NCI-H2029 (cell line): ENCODE results near the gene ZNF236.

Source experiments
- DNase-seq: peaks from one replicate; lab custom pipeline; 2025; lab: John Stamatoyannopoulos, UW

ZNF236 gene

GRCh38 chr18:76821356-76821874, 942 bp upstream of the ZNF236 start:
- no peak for DNase-seq

- DNase-seq: no peak
Observed at GRCh38 chr18:76821875-76822505, 367 bp upstream of the ZNF236 start.

- DNase-seq: no peak
Observed at GRCh38 chr18:76823161-76823538, 793 bp downstream of the ZNF236 start.

- no peak for DNase-seq
Observed at GRCh38 chr18:76823587-76824011, 1.2 kb downstream of the ZNF236 start.

GRCh38 chr18:76824145-76824676, 1.9 kb downstream of the ZNF236 start:
- no peak for DNase-seq

GRCh38 chr18:76824754-76825153, 2.4 kb downstream of the ZNF236 start:
- no peak for DNase-seq

GRCh38 chr18:76827205-76828200, 5.1 kb downstream of the ZNF236 start:
- DNase-seq: no peak

- DNase-seq: no peak
Observed at GRCh38 chr18:76834379-76834778, 12.0 kb downstream of the ZNF236 start.

- no peak for DNase-seq
Observed at GRCh38 chr18:76835380-76835779, 13.0 kb downstream of the ZNF236 start.

GRCh38 chr18:76837071-76837470, 14.7 kb downstream of the ZNF236 start:
- no peak for DNase-seq

- DNase-seq: no peak
Observed at GRCh38 chr18:76838182-76838581, 15.8 kb downstream of the ZNF236 start.

GRCh38 chr18:76839086-76839794, 16.9 kb downstream of the ZNF236 start:
- DNase-seq: no peak

- no peak for DNase-seq
Observed at GRCh38 chr18:76842837-76843530, 20.6 kb downstream of the ZNF236 start.

GRCh38 chr18:76844144-76844543, 21.8 kb downstream of the ZNF236 start:
- DNase-seq: no peak

GRCh38 chr18:76844742-76845477, 22.6 kb downstream of the ZNF236 start:
- no peak for DNase-seq

- no peak for DNase-seq
Observed at GRCh38 chr18:76846217-76846616, 23.9 kb downstream of the ZNF236 start.

- DNase-seq: no peak
Observed at GRCh38 chr18:76847916-76848315, 25.6 kb downstream of the ZNF236 start.

GRCh38 chr18:76850112-76850511, 27.8 kb downstream of the ZNF236 start:
- no peak for DNase-seq

GRCh38 chr18:76855594-76855993, 33.2 kb downstream of the ZNF236 start:
- no peak for DNase-seq

GRCh38 chr18:76857476-76857875, 35.1 kb downstream of the ZNF236 start:
- DNase-seq: no peak
